GM23248 (cell line): ENCODE measurements around the gene TRAF3. TPM values are rescaled to one million over a fixed set of nuclear protein-coding genes. Genes with fewer than 3 reads are reported as not detected.

Experiments
- DNase-seq: peaks from one replicate; pipeline ENCODE4 v3.0.0-alpha.2; 2015
- H2AFZ ChIP-seq: fragments of 200-600 bp; sonication (generic); 2 replicates; pipeline ENCODE4 v1.6.1; 2016; ENCODE audit warnings: antibody characterized with exemption
- H3F3A ChIP-seq: fragments of 200-600 bp; sonication (generic); 2 replicates; pipeline ENCODE4 v1.6.1; 2016; ENCODE audit warnings: mild to moderate bottlenecking, antibody characterized with exemption, mixed run types; ENCODE audit not compliant: insufficient read depth
- H3K27ac ChIP-seq: fragments of 200-600 bp; sonication (generic); 2 replicates; pipeline ENCODE4 v1.5.1; 2016; ENCODE audit warnings: mild to moderate bottlenecking
- H3K27me3 ChIP-seq: fragments of 200-600 bp; sonication (generic); replicated peaks from 2 replicates; pipeline ENCODE4 v1.6.1; 2016; ENCODE audit warnings: mild to moderate bottlenecking; ENCODE audit not compliant: insufficient read depth
- H3K36me3 ChIP-seq: fragments of 200-600 bp; sonication (generic); 2 replicates; pipeline ENCODE4 v1.6.1; 2016; ENCODE audit warnings: low read depth, mild to moderate bottlenecking
- H3K4me1 ChIP-seq: fragments of 200-600 bp; sonication (generic); 2 replicates; pipeline ENCODE4 v1.6.1; 2016; ENCODE audit warnings: mild to moderate bottlenecking; ENCODE audit not compliant: insufficient read depth
- H3K4me2 ChIP-seq: fragments of 200-600 bp; sonication (generic); one replicate; pipeline ENCODE4 v1.6.1; 2016; ENCODE audit warnings: mild to moderate bottlenecking; ENCODE audit not compliant: unreplicated experiment
- H3K4me3 ChIP-seq: fragments of 200-600 bp; sonication (generic); 2 replicates; pipeline ENCODE4 v1.5.1; 2016; ENCODE audit warnings: mild to moderate bottlenecking
- H3K79me2 ChIP-seq: fragments of 200-600 bp; sonication (generic); 2 replicates; pipeline ENCODE4 v1.6.1; 2016; ENCODE audit warnings: mild to moderate bottlenecking; ENCODE audit not compliant: insufficient read depth
- H3K9ac ChIP-seq: fragments of 200-600 bp; sonication (generic); 2 replicates; pipeline ENCODE4 v1.6.1; 2016; ENCODE audit warnings: mild to moderate bottlenecking
- H3K9me2 ChIP-seq: fragments of 200-600 bp; sonication (generic); 2 replicates; pipeline ENCODE4 v1.6.1; 2016; ENCODE audit warnings: mixed run types, mild to moderate bottlenecking, moderate library complexity; ENCODE audit not compliant: insufficient read depth
- H3K9me3 ChIP-seq: fragments of 200-600 bp; sonication (generic); one replicate; pipeline ENCODE4 v1.6.1; 2017; ENCODE audit warnings: low read depth
- H4K20me1 ChIP-seq: fragments of 200-600 bp; sonication (generic); 2 replicates; pipeline ENCODE4 v1.6.0; 2016; ENCODE audit not compliant: insufficient read depth
- EZH2 ChIP-seq: fragments of 200-600 bp; sonication (generic); IDR thresholded peaks from 2 replicates; pipeline ENCODE4 v1.6.1; 2018; ENCODE audit warnings: antibody characterized with exemption, mild to moderate bottlenecking; ENCODE audit not compliant: insufficient read depth, poor library complexity, severe bottlenecking
- EZH2phosphoT487 ChIP-seq: fragments of 200-600 bp; sonication (generic); IDR thresholded peaks from 2 replicates; pipeline ENCODE4 v1.6.1; 2018; ENCODE audit warnings: antibody characterized with exemption, moderate library complexity, mild to moderate bottlenecking, low read depth; ENCODE audit not compliant: insufficient read depth
- WGBS, 2 experiments: methylation state at CpG; one replicate each; pipeline ENCODE4 v1.1.6; 2015 to 2017; ENCODE audit warnings: low lambda C conversion rate in 2 of 2, low coverage in 1 of 2; ENCODE audit errors: missing lambda C conversion rate in 2 of 2; 5-methylcytosine and 5-hydroxymethylcytosine counted together
- in situ Hi-C: fragments of 300-500 bp; cut with MboI; formaldehyde crosslinking; loops from 2 replicates; pipeline ENCODE4 v1.15.0; 2020
- polyA plus RNA-seq: library from polyadenylated mRNA; unstranded; fragments of >200 nt; fragmentation: Nextera tagmentation; extraction: Ambion mirVana; gene quantifications from 2 replicates; pipeline ENCODE4 v1.2.1, GENCODE V29; 2016
- total RNA-seq: library from RNA; depleted of rRNA; stranded (reverse); fragments of >200 nt; shearing (Covaris generic); gene quantifications from 2 replicates; pipeline ENCODE4 v1.2.3, GENCODE V29; 2014

TRAF3 gene
- total and polyA plus RNA-seq, 2 experiments from 2014 or later, result 7.9 to 17.9 TPM

GRCh38 chr14:102805371-102805891, 28.2 kb downstream of the TRAF3 start:
- Histone ChIP-seq H3K4me1 (peaks cover under 1% of the 10 kb centered on the region; the same call in 1 of the 2 replicates), H3K79me2 (peaks cover 97% of the 10 kb centered on the region), H3K27ac (no peak overlapping the region), H3K9me2 (no peaks in the 10 kb centered on the region), H3K9ac (no peak overlapping the region), H3K4me2 (no peak overlapping the region), H2AFZ (no peak overlapping the region), H3F3A (peaks cover 8% of the 10 kb centered on the region), H3K9me3 (no peaks in the 10 kb centered on the region), H3K4me3 (no peak overlapping the region), H3K36me3 (no peaks in the 10 kb centered on the region), H3K27me3 (no peaks in the 10 kb centered on the region), H4K20me1 (no peaks in the 10 kb centered on the region; the same call in none of the 2 replicates)
- in situ Hi-C loops, result no loop called here
- peak; percentile 79 for DNase-seq
- 85 to 86% methylated on average over 9 of the region's 9 CpGs for WGBS, 2 experiments
- TF ChIP-seq EZH2phosphoT487, result no peak
- TF ChIP-seq EZH2, result no peak

GRCh38 chr14:102805941-102806340, 28.7 kb downstream of the TRAF3 start:
- H3K4me2 ChIP-seq, result no peak overlapping the region
- H3K9me3 ChIP-seq, result no peaks in the 10 kb centered on the region
- H3F3A ChIP-seq, result peaks cover 6% of the 10 kb centered on the region; the same call in 1 of the 2 replicates
- no peak for DNase-seq
- H3K4me3 ChIP-seq, result no peak overlapping the region
- 96 to 99% methylated on average over 5 of the region's 5 CpGs for WGBS, 2 experiments
- no peaks in the 10 kb centered on the region; the same call in 1 of the 2 replicates for H3K4me1 ChIP-seq
- no peak for TF ChIP-seq EZH2phosphoT487
- no peak for TF ChIP-seq EZH2
- no peak overlapping the region for H3K27ac ChIP-seq
- H2AFZ ChIP-seq, result no peak overlapping the region
- H3K79me2 ChIP-seq, result peaks cover 97% of the 10 kb centered on the region
- H3K9ac ChIP-seq, result no peak overlapping the region
- H4K20me1 ChIP-seq, result no peaks in the 10 kb centered on the region; the same call in none of the 2 replicates
- in situ Hi-C loops, result no loop called here
- no peaks in the 10 kb centered on the region for H3K9me2 ChIP-seq
- H3K36me3 ChIP-seq, result no peaks in the 10 kb centered on the region
- no peaks in the 10 kb centered on the region for H3K27me3 ChIP-seq

GRCh38 chr14:102806447-102806846, 29.2 kb downstream of the TRAF3 start:
- no peak overlapping the region for H2AFZ ChIP-seq
- in situ Hi-C loops, result no loop called here
- H3F3A ChIP-seq, result peaks cover 6% of the 10 kb centered on the region; the same call in 1 of the 2 replicates
- TF ChIP-seq EZH2 (no peak), EZH2phosphoT487 (no peak)
- H3K4me2 ChIP-seq, result no peak overlapping the region
- H3K9me3 ChIP-seq, result no peaks in the 10 kb centered on the region
- no peaks in the 10 kb centered on the region; the same call in none of the 2 replicates for H4K20me1 ChIP-seq
- H3K27me3 ChIP-seq, result no peaks in the 10 kb centered on the region
- no peaks in the 10 kb centered on the region for H3K36me3 ChIP-seq
- H3K27ac ChIP-seq, result no peak overlapping the region
- H3K9ac ChIP-seq, result no peak overlapping the region
- H3K4me1 ChIP-seq, result no peaks in the 10 kb centered on the region; the same call in 1 of the 2 replicates
- WGBS, 2 experiments, result 98 to 100% methylated on average over 4 of the region's 4 CpGs
- no peak overlapping the region for H3K4me3 ChIP-seq
- peaks cover 96% of the 10 kb centered on the region for H3K79me2 ChIP-seq
- DNase-seq, result no peak
- no peaks in the 10 kb centered on the region for H3K9me2 ChIP-seq

- Histone ChIP-seq H3K9ac (no peak overlapping the region), H3K27ac (no peak overlapping the region), H3K9me2 (no peaks in the 10 kb centered on the region), H3K36me3 (no peaks in the 10 kb centered on the region), H4K20me1 (no peaks in the 10 kb centered on the region; the same call in none of the 2 replicates), H3K27me3 (no peaks in the 10 kb centered on the region), H2AFZ (no peak overlapping the region), H3K9me3 (no peaks in the 10 kb centered on the region), H3K4me1 (no peaks in the 10 kb centered on the region; the same call in 1 of the 2 replicates), H3K79me2 (peaks cover 96% of the 10 kb centered on the region), H3K4me2 (no peak overlapping the region), H3F3A (peaks cover 6% of the 10 kb centered on the region; the same call in 1 of the 2 replicates), H3K4me3 (no peak overlapping the region)
- TF ChIP-seq EZH2 (no peak), EZH2phosphoT487 (no peak)
- in situ Hi-C loops, result no loop called here
- 95% methylated on average over 4 of the region's 4 CpGs for WGBS, 2 experiments
- DNase-seq, result no peak
These were observed 29.8 kb downstream of the TRAF3 start for GRCh38 chr14:102807013-102807406.
